MCF 10A (cell line): Measurements from ENCODE around the gene C2. TPM values are rescaled to one million over a fixed set of nuclear protein-coding genes. Genes with fewer than 3 reads are reported as not detected.
"Not testable (repeated sequence)": the region's sequence is repeated elsewhere in the genome, so short reads cannot be mapped to it uniquely, and the experiment has no call there.

ENCODE experiments used
- BruUV-seq: library from RNA; stranded (reverse); fragments of 400-500 nt; replicated peaks from 2 replicates; lab custom pipeline; 2021; lab: Mats Ljungman, UMichigan
- CTCF ChIA-PET: fragments of 300-600 bp; sonication (Branson Sonifier 250); formaldehyde crosslinking; extraction: SDS; loops from one replicate; lab custom pipeline; 2021; ENCODE audit warnings: antibody characterized with exemption, inconsistent platforms; lab: Yijun Ruan, JAX
- POLR2A ChIA-PET: fragments of 300-600, 350-650 bp; sonication (Branson Sonifier 250); formaldehyde crosslinking; extraction: SDS; loops from one replicate; lab custom pipeline; 2020; ENCODE audit warnings: antibody characterized with exemption, inconsistent platforms; lab: Yijun Ruan, JAX
- DNase-seq: peaks from one replicate; pipeline ENCODE4 v3.0.0-alpha.2; 2018; ENCODE audit not compliant: unreplicated experiment
- H3K27ac Mint-ChIP-seq: one replicate; pipeline ENCODE4 v1.8.0; 2022; ENCODE audit warnings: mild to moderate bottlenecking, low read depth, mixed read lengths; ENCODE audit not compliant: unreplicated experiment
- H3K27me3 Mint-ChIP-seq: one replicate; pipeline ENCODE4 v1.8.0; 2022; ENCODE audit warnings: mixed read lengths; ENCODE audit not compliant: insufficient read depth, unreplicated experiment
- H3K36me3 Mint-ChIP-seq: one replicate; pipeline ENCODE4 v1.8.0; 2022; ENCODE audit warnings: mild to moderate bottlenecking, moderate library complexity, mixed read lengths; ENCODE audit not compliant: insufficient read depth, unreplicated experiment
- H3K4me1 Mint-ChIP-seq: one replicate; pipeline ENCODE4 v1.8.0; 2022; ENCODE audit warnings: mixed read lengths; ENCODE audit not compliant: insufficient read depth, unreplicated experiment
- H3K4me3 Mint-ChIP-seq: one replicate; pipeline ENCODE4 v1.8.0; 2022; ENCODE audit warnings: mild to moderate bottlenecking, moderate library complexity, mixed read lengths; ENCODE audit not compliant: unreplicated experiment
- H3K9me3 Mint-ChIP-seq: one replicate; pipeline ENCODE4 v1.8.0; 2022; ENCODE audit warnings: mixed read lengths; ENCODE audit not compliant: unreplicated experiment
- CTCF ChIP-seq: fragments of 200-600 bp; IDR thresholded peaks from one replicate; pipeline ENCODE4 v1.8.0; 2022; ENCODE audit warnings: antibody characterized with exemption, mild to moderate bottlenecking; ENCODE audit not compliant: unreplicated experiment
- intact Hi-C: fragments of 100-400 bp; cut with micrococcal nuclease; formaldehyde crosslinking; loops from 2 replicates; pipeline ENCODE4 v1.14.1; 2022
- total RNA-seq: library from RNA; stranded (reverse); gene quantifications from 2 replicates; pipeline ENCODE4 v1.2.3, GENCODE V29; 2022

Gene C2
- total RNA-seq, 1 experiment from 2014 or later, result not detected

GRCh38 chr6:31927863-31928671 is 550 bp downstream of the C2 start:
- TF ChIP-seq CTCF, result no peak
- intact Hi-C loops, result no loop called here
- Mint-ChIP-seq H3K27me3 (no peaks in the 10 kb centered on the region), H3K9me3 (no peaks in the 10 kb centered on the region), H3K4me3 (no peak overlapping the region), H3K27ac (no peak overlapping the region), H3K4me1 (no peaks in the 10 kb centered on the region), H3K36me3 (no peaks in the 10 kb centered on the region)
- BruUV-seq, result no TSS peak
- ChIA-PET CTCF (interaction anchor here (1.1 kb wide), 1 partner anchor 24 kb away, joined by 4 read pairs; no protein-coding TSS in a partner anchor), POLR2A (interaction anchor here (0.6 kb wide), 2 partner anchors 9 to 1586 kb away, joined by 3 to 5 read pairs; no protein-coding TSS in a partner anchor)
- no peak for DNase-seq

GRCh38 chr6:31928672-31928939 is 1.1 kb downstream of the C2 start:
- Mint-ChIP-seq H3K27ac (no peak overlapping the region), H3K4me1 (no peaks in the 10 kb centered on the region), H3K27me3 (no peaks in the 10 kb centered on the region), H3K9me3 (no peaks in the 10 kb centered on the region), H3K4me3 (no peak overlapping the region), H3K36me3 (no peaks in the 10 kb centered on the region)
- POLR2A ChIA-PET, result interaction anchor here (0.6 to 0.7 kb wide), 2 partner anchors 10 to 22 kb away, joined by 3 to 5 read pairs; no protein-coding TSS in a partner anchor
- BruUV-seq, result no TSS peak
- TF ChIP-seq CTCF, result no peak
- intact Hi-C loops, result no loop called here
- DNase-seq, result no peak
- CTCF ChIA-PET, result no interaction called here

- no TSS peak for BruUV-seq
- DNase-seq, result no peak
- Mint-ChIP-seq H3K36me3 (no peaks in the 10 kb centered on the region), H3K27ac (no peak overlapping the region), H3K4me3 (no peak overlapping the region), H3K9me3 (no peaks in the 10 kb centered on the region), H3K4me1 (no peaks in the 10 kb centered on the region), H3K27me3 (no peaks in the 10 kb centered on the region)
- CTCF ChIA-PET, result no interaction called here
- POLR2A ChIA-PET, result interaction anchor here (0.7 kb wide), 1 partner anchor 228 kb away, joined by 3 read pairs; the partner anchor contains the start of gene ABHD16A
- no peak for TF ChIP-seq CTCF
- intact Hi-C loops, result no loop called here
These were observed 3.4 kb downstream of the C2 start for GRCh38 chr6:31930962-31931361.

- H3K27me3 Mint-ChIP-seq, H3K9me3 Mint-ChIP-seq, BruUV-seq, POLR2A ChIA-PET, H3K36me3 Mint-ChIP-seq, intact Hi-C loops, H3K4me3 Mint-ChIP-seq, H3K4me1 Mint-ChIP-seq, H3K27ac Mint-ChIP-seq, CTCF ChIA-PET, DNase-seq: not testable (repeated sequence)
These were observed 4.6 kb downstream of the C2 start for GRCh38 chr6:31932137-31932536.
